Raji (cell line): Measurements from ENCODE around the gene CABLES2.

ENCODE experiments used
- POLR2A ChIP-seq: IDR thresholded peaks from 2 replicates; pipeline ENCODE4 v1.6.1; 2011; ENCODE audit warnings: low read depth, low read length, control low read depth; ENCODE audit not compliant: insufficient read depth

The CABLES2 gene

DNA sequence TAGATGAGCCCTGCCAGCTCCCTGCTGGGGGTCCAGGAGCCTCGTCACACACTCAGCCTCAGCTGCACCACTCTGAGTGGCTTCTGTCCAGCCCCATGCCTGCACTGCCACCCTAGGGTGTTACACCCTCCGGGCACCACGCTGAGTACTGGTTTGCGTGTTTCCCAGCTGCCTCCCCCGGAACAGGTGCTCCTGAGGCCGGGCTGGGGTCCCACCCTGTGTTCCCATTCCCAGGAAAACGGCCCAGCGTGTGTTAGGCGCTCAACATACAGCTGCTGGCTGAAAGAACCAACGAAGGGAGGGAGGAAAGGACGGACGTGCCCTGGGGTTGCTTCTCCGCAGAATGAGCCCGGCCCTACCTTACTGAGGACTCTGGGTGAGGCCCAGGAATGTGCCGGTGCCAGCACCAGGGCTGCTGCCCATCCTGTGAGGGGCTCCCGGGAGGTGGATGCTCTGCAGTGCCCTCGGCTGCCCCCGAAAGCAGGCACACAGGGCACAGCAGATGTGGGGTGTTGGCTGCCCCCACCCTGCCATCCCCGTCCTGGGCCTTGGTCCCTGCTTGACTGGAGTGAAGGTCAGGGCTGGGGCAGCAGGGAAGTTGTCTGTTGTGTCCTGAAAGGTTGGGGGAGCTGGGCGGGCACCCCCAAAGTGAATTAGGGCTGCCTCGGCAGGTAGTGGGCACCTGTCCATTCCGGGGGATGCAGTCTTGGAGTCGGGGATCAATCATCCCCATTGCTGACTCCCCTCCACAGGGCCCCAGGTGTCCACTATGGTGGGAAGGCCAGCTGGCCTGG is 56.3 kb downstream of the CABLES2 start:
- TF ChIP-seq POLR2A = no peak

DNA sequence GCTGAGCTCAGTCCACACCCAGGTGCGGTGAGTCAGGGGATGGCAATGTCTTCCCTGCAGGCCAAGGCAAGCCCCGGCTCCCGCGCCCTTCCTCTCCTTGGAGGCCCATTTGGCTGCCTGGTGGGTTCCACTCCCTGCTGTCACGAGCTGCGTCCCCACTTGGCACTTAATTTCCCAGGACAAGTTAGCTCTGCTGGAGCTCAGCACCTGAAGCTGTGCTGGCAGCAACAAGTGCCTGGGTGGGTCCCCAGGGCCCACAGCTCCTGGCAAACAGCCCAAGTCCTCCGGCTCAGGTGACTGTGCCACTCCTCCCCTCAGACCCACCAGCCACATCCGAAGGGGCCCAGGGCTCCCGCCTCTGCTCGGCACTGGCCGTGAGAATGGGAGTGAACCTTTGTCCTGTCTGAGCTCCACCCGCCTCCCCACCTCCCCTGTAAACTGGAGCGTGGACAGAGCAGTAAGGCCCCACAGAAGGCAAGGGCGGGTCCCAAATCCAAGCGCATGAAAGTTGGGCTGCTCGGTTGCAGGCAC is 56.9 kb downstream of the CABLES2 start:
- no peak for TF ChIP-seq POLR2A

DNA sequence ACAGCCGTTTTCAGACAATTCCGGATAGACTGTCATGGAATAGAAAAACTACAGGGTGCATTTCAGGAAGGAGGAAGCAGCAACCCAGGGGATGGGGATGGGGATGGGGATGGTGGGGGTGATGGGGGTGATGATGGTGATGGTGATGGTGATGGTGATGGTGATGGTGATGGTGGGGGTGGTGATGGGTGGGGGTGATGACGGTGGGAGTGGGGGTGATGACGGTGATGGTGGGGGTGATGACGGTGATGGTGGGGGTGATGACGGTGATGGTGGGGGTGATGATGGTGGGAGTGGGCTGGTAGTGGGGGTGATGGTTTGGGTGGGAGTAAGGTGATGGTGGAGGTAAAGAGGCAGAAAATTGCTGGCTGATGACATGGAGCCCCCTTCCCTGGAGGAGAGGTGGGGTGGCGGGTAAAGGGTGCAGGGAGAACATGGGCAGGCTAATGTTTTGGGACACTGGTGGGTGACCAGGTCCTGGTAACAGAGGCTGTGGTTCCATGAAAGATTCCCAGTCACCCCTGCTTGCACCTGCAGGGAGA is 57.5 kb downstream of the CABLES2 start:
- no peak for TF ChIP-seq POLR2A

- no peak for TF ChIP-seq POLR2A
These were observed 58.5 kb downstream of the CABLES2 start for GRCh38 chr20:62348604-62349003.

- no peak for TF ChIP-seq POLR2A
These were observed 59.6 kb downstream of the CABLES2 start for GRCh38 chr20:62347445-62347844.

GRCh38 chr20:62347151-62347404 is 60.0 kb downstream of the CABLES2 start:
- no peak for TF ChIP-seq POLR2A

DNA sequence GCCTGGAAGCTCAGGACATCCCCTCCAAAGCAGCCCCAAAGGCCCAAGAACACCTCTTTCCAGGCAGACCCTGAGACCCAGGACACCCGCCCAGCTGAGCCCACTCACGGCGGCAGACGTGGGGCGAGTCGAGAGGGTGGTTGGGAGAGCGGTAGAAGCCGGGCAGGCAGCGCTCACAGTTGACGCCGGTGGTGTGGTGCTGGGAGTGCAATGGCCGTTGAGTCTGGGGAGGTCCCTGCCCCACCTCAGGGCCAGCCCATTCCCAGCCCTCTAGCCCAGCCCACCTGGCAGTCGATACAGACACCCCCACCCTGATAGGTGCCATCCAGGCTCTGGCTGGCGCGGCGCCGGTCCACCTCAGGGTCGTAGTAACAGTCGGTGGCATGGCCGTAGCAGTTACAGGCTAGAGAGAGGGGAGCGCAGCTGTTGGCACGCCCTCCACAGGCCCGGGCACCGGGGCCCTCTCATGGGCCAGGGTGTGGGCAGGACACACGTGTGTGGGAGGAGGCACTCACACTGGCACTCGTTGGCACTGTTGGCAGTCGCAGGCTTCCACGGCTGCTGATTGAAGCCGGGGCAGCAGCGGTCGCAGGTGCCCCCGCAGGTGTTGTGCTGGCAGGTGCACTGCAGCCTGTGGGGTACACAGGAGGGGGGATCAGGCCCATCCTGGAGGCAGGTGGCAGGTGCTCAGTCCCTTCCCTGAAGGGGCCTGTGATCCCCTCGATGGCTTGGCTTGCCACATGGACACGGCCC is 60.5 kb downstream of the CABLES2 start:
- TF ChIP-seq POLR2A = no peak

DNA sequence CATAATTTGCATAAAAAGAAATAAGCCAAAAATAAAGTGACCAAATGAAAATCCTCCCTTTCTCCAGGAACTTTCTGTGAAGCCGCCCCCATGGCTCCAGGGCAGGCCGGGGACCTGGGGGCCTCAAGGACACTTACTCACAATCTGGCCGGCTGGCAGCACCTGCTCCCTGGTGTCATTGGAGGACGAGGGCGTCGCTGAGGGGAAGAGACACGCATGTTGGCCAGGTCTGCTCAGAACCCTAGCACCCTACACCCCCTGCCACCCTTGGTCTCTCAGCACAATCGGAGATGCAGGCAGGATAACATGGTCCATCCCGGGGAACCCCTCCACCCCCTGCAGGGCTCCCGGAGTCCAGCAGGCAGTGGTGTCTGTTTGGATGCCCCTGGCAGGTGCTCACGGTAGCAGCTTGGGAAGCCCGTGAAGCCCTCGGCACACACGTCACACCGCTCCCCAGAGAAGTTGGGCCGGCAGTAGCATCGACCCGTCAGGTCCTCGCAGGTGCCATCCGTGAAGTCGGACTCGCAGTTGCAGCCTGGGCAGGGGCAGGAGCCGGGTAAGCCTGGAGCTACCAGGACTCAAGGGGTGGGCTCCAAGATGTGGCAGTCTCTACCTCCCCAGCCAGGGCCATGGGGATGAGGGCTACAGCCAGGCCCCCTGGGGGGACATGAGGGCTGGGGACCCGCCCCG is 61.3 kb downstream of the CABLES2 start:
- no peak for TF ChIP-seq POLR2A

GRCh38 chr20:62344782-62345181 is 62.3 kb downstream of the CABLES2 start:
- no peak for TF ChIP-seq POLR2A

GRCh38 chr20:62344092-62344491 is 63.0 kb downstream of the CABLES2 start:
- TF ChIP-seq POLR2A = no peak

GRCh38 chr20:62342910-62343309 is 64.2 kb downstream of the CABLES2 start:
- TF ChIP-seq POLR2A = no peak

- peak; percentile 37; the same call in 1 of the 2 replicates for TF ChIP-seq POLR2A
These were observed 67.4 kb downstream of the CABLES2 start for GRCh38 chr20:62339647-62340062.
